ENCODE results near the gene PLOD1. TPM values are rescaled to one million over a fixed set of nuclear protein-coding genes. Genes with fewer than 3 reads are reported as not detected.
A peak's percentile ranks its signal among the peaks of the same experiment; 100 is the strongest.
"Not testable (repeated sequence)": the region's sequence is repeated elsewhere in the genome, so short reads cannot be mapped to it uniquely, and the experiment has no call there.

Gene PLOD1
- total RNA-seq: 10 to 100 TPM; 13.5 to 13.6 TPM

- DNase-seq (peak; percentile 80 to 84), ATAC-seq (replicated peaks in 1 of 2) (peak; percentile 100)
- H3K4me1 Mint-ChIP-seq (ENCODE audit: low read depth): peaks cover 8% of the 10 kb centered on the region
- no peaks in the 10 kb centered on the region for H3K9me3 Mint-ChIP-seq
- H3K4me3 Mint-ChIP-seq: peak within 1 kb of the TSS; percentile 81 to 86
- H3K27ac Mint-ChIP-seq: peak within 1 kb of the TSS; percentile 42
- no peaks in the 10 kb centered on the region for H3K36me3 Mint-ChIP-seq (ENCODE audit: insufficient read depth in 2 of 2)
- no peaks in the 10 kb centered on the region for H3K27me3 Mint-ChIP-seq (ENCODE audit: low read depth)
These were observed at the start of gene PLOD1 for GRCh38 chr1:11934302-11935056. TSS of gene PLOD1 (plus strand) at chr1:11934717. CDS start at chr1:11934780, 63 bp downstream.

- DNase-seq: no peak
- no peak for ATAC-seq (replicated peaks in 1 of 2)
- no peak overlapping the region for H3K4me3 Mint-ChIP-seq
- H3K9me3 Mint-ChIP-seq: no peaks in the 10 kb centered on the region
- H3K27ac Mint-ChIP-seq: no peak overlapping the region
- peaks cover 9% of the 10 kb centered on the region for H3K27me3 Mint-ChIP-seq (ENCODE audit: low read depth)
- no peaks in the 10 kb centered on the region for H3K36me3 Mint-ChIP-seq (ENCODE audit: insufficient read depth in 2 of 2)
- no peaks in the 10 kb centered on the region for H3K4me1 Mint-ChIP-seq (ENCODE audit: low read depth)
These were observed 48.6 kb upstream of the PLOD1 start for GRCh38 chr1:11885916-11886315.

- no peaks in the 10 kb centered on the region for H3K36me3 Mint-ChIP-seq (ENCODE audit: insufficient read depth in 2 of 2)
- H3K27me3 Mint-ChIP-seq (ENCODE audit: low read depth): peaks cover under 1% of the 10 kb centered on the region
- ATAC-seq (replicated peaks in 1 of 2) (no peak), DNase-seq (no peak)
- H3K27ac Mint-ChIP-seq: no peak overlapping the region
- H3K4me1 Mint-ChIP-seq (ENCODE audit: low read depth): no peaks in the 10 kb centered on the region
- H3K9me3 Mint-ChIP-seq: no peaks in the 10 kb centered on the region
- H3K4me3 Mint-ChIP-seq: no peak overlapping the region
These were observed 47.4 kb upstream of the PLOD1 start for GRCh38 chr1:11886986-11887665.

- DNase-seq (no peak), ATAC-seq (replicated peaks in 1 of 2) (no peak)
- H3K27ac Mint-ChIP-seq: no peak overlapping the region
- H3K4me1 Mint-ChIP-seq (ENCODE audit: low read depth): no peaks in the 10 kb centered on the region
- H3K36me3 Mint-ChIP-seq (ENCODE audit: insufficient read depth in 2 of 2): no peaks in the 10 kb centered on the region
- no peaks in the 10 kb centered on the region for H3K9me3 Mint-ChIP-seq
- H3K27me3 Mint-ChIP-seq (ENCODE audit: low read depth): no peaks in the 10 kb centered on the region
- H3K4me3 Mint-ChIP-seq: no peak overlapping the region
These were observed 46.9 kb upstream of the PLOD1 start for GRCh38 chr1:11887666-11888007.

- Mint-ChIP-seq H3K4me3 (no peak overlapping the region), H3K9me3 (no peaks in the 10 kb centered on the region), H3K36me3 (ENCODE audit: insufficient read depth in 2 of 2) (no peaks in the 10 kb centered on the region), H3K27ac (no peak overlapping the region), H3K27me3 (ENCODE audit: low read depth) (no peaks in the 10 kb centered on the region), H3K4me1 (ENCODE audit: low read depth) (no peaks in the 10 kb centered on the region)
- DNase-seq: no peak
- no peak for ATAC-seq (replicated peaks in 1 of 2)
These were observed 46.2 kb upstream of the PLOD1 start for GRCh38 chr1:11888206-11888876.

GRCh38 chr1:11888877-11889208 lies 45.7 kb upstream of the PLOD1 start:
- DNase-seq (no peak), ATAC-seq (replicated peaks in 1 of 2) (no peak)
- Mint-ChIP-seq H3K27me3 (ENCODE audit: low read depth) (peaks cover 2% of the 10 kb centered on the region), H3K36me3 (ENCODE audit: insufficient read depth in 2 of 2) (no peaks in the 10 kb centered on the region), H3K27ac (no peak overlapping the region), H3K4me1 (ENCODE audit: low read depth) (no peaks in the 10 kb centered on the region), H3K4me3 (no peak overlapping the region), H3K9me3 (no peaks in the 10 kb centered on the region)

GRCh38 chr1:11891433-11892186 lies 42.9 kb upstream of the PLOD1 start:
- no peak for ATAC-seq (replicated peaks in 1 of 2)
- Mint-ChIP-seq H3K27ac (no peak overlapping the region), H3K36me3 (ENCODE audit: insufficient read depth in 2 of 2) (no peaks in the 10 kb centered on the region)

GRCh38 chr1:11893907-11894251 lies 40.6 kb upstream of the PLOD1 start:
- ATAC-seq (replicated peaks in 1 of 2): peak; percentile 84 to 87
- Mint-ChIP-seq H3K4me1 (ENCODE audit: low read depth) (no peaks in the 10 kb centered on the region), H3K4me3 (no peak overlapping the region), H3K27ac (no peak overlapping the region), H3K27me3 (ENCODE audit: low read depth) (peaks cover 27% of the 10 kb centered on the region), H3K9me3 (no peaks in the 10 kb centered on the region), H3K36me3 (ENCODE audit: insufficient read depth in 2 of 2) (no peaks in the 10 kb centered on the region)
- DNase-seq: peak; percentile 71 to 77

More at GRCh38 chr1:11891433-11892186, 42.9 kb upstream of the PLOD1 start:
- Mint-ChIP-seq H3K27me3 (ENCODE audit: low read depth) (peaks cover 17% of the 10 kb centered on the region), H3K4me3 (no peak overlapping the region), H3K9me3 (no peaks in the 10 kb centered on the region), H3K4me1 (ENCODE audit: low read depth) (no peaks in the 10 kb centered on the region)
- no peak for DNase-seq

GRCh38 chr1:11894501-11894900 lies 40.0 kb upstream of the PLOD1 start:
- not testable (repeated sequence) for H3K27ac Mint-ChIP-seq

GRCh38 chr1:11898086-11898785 lies 36.3 kb upstream of the PLOD1 start:
- no peak overlapping the region for H3K27ac Mint-ChIP-seq
- no peaks in the 10 kb centered on the region for H3K4me1 Mint-ChIP-seq (ENCODE audit: low read depth)
- H3K4me3 Mint-ChIP-seq: no peak overlapping the region
- H3K27me3 Mint-ChIP-seq (ENCODE audit: low read depth): peaks cover 54% of the 10 kb centered on the region
- no peaks in the 10 kb centered on the region for H3K9me3 Mint-ChIP-seq
- H3K36me3 Mint-ChIP-seq (ENCODE audit: insufficient read depth in 2 of 2): no peaks in the 10 kb centered on the region
- ATAC-seq (replicated peaks in 1 of 2): no peak
- no peak for DNase-seq

More at GRCh38 chr1:11894501-11894900, 40.0 kb upstream of the PLOD1 start:
- H3K4me1 Mint-ChIP-seq (ENCODE audit: low read depth); ATAC-seq (replicated peaks in 1 of 2); H3K36me3 Mint-ChIP-seq (ENCODE audit: insufficient read depth in 2 of 2); H3K9me3 Mint-ChIP-seq; H3K4me3 Mint-ChIP-seq; DNase-seq: not testable (repeated sequence)
- peaks cover 33% of the 10 kb centered on the region for H3K27me3 Mint-ChIP-seq (ENCODE audit: low read depth)

GRCh38 chr1:11898831-11899467 lies 35.6 kb upstream of the PLOD1 start:
- no peak for DNase-seq
- Mint-ChIP-seq H3K4me3 (no peak overlapping the region), H3K36me3 (ENCODE audit: insufficient read depth in 2 of 2) (no peaks in the 10 kb centered on the region), H3K27ac (no peak overlapping the region), H3K27me3 (ENCODE audit: low read depth) (peaks cover 51% of the 10 kb centered on the region), H3K4me1 (ENCODE audit: low read depth) (no peaks in the 10 kb centered on the region), H3K9me3 (no peaks in the 10 kb centered on the region)
- ATAC-seq (replicated peaks in 1 of 2): no peak

- H3K36me3 Mint-ChIP-seq (ENCODE audit: insufficient read depth in 2 of 2): not testable (repeated sequence)
These were observed 33.1 kb upstream of the PLOD1 start for GRCh38 chr1:11901446-11901845.

More at GRCh38 chr1:11901446-11901845, 33.1 kb upstream of the PLOD1 start:
- not testable (repeated sequence) for ATAC-seq (replicated peaks in 1 of 2); DNase-seq; H3K9me3 Mint-ChIP-seq; H3K27ac Mint-ChIP-seq; H3K4me3 Mint-ChIP-seq
- Mint-ChIP-seq H3K27me3 (ENCODE audit: low read depth) (peaks cover 47% of the 10 kb centered on the region), H3K4me1 (ENCODE audit: low read depth) (peaks cover 21% of the 10 kb centered on the region)
